ENCODE measurements around the gene EPB41L2.
A peak's percentile ranks its signal among the peaks of the same experiment; 100 is the strongest.

EPB41L2 gene

DNA sequence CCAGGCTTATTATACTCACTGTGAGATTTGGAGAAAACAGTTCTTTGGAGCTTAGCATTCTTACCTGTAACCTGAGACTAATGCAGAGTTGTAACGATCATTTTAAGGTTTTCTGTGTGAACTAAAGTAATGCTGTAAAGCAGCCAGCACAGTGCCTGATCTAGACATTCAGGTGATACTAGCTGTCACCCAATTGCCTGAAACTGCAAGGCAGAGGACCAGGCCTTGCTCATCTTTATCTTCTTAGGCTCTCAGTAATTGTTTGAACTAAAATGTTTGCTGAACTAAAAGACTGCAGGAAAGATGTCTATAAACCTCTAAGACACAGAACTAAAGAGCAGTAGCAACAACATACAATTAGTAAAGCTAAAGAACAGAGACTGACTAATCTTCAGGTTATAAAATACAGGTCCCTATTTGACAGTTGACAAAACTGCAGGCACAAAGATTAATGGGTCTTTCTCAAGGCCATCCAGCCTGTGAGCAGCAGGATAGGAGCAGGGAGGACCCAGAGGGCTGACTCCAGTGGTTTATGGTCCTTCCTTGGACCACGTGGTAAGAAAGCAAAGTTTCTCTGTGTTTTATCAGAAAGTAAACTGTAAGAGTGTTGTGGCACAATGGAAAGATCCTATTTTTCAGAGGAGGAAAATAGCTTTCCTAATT lies 204.4 kb downstream of the EPB41L2 start:
- no peak for DNase-seq

DNA sequence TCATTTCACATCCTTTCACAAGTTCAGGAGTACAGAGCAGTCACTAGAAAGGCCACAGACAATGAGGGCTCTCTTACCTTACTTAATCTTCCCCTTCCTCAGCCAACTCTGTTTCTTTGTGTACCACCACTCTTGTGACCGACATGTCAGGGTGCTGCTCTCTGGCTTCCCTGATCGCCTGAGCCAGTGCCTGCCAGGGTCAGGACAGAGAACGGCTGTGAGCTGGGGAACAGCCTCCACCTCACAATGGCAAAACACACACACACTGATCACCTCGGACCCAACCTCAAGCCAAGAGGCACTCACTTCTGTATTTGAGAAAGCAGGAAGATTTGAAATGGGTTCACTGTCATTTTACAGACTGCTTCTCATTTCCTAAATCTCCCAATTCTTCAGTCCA lies 205.0 kb downstream of the EPB41L2 start:
- DNase-seq: no peak

DNA sequence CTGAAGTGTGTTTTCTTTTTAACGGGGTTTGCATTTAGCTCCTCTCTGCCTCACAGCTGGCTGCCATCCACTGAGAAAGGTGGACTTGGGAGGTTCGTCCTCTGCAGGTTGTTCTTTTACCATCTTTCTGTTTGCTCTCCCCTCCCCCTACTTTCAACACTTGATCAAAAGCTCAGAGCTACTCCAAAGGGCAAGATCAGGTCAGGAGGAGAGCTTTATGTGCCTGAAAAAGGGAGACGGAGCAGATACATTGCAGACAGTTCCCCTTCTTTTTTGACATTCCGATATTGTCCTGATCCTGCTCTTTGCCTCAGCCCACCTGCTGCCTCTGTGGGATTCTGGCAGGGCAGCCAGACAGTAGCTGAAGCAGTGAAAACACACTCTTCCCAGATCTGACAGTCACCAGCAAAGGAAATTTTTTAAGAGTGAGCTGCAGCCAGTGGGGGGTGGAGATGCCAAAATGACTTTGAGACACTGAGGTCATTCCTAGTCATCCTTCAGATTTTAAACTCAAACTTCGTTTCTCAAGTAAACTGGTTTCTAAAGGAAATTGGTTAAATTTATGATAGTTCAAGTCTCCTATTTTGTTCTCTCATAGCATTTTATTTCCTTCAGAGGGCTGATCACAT lies 209.4 kb downstream of the EPB41L2 start:
- DNase-seq: no peak

DNA sequence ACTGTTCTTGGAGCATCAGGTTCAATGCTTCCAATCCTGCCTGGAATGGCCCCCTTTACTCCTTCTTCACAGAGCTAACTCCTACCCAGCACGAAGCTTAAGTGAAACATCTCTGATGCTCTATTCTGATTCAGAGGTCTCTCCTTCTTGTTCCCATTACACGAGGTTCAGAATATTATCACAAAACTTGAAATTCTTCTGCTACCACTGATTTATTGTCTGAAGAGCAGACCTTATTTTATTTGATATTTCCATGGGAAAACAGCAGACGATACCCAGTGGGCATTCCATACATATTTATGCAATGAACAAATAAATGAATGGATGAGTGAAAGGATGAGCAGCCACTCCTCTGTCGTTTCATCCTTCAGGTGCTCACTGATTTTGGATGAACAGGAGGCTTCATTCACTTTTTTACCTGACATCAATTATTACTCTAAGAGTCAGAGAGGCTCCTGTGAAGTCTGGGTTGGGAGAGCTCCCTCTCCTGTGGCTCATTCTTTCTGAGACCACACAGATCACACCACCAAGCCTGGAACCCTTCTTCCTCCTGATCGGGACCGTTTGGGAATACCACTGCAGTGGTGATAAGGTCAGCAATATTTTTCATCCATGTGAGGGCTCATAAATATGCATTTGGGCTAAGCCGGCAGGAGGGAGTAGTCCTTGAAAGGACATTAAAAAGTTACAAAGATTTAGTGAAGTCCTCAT lies 210.0 kb downstream of the EPB41L2 start:
- no peak for DNase-seq

DNA sequence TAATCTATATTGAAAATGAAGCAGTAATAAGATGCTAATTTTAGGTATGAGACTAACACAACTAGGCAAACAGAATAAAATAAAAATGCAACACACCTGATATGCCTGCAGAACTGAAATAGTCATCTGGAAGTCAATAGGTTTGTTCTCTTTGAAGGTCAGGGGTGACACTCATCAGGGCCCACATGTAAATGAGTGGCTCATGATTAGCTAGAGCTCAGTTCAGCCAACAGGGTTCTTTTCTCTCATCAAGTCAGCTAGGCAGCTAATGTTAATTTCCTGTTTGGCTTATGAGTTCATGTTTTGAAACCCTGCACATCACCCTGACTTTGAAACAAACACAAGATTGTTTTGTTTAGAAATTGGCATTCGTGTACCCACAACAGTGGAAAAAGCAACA lies 212.0 kb downstream of the EPB41L2 start:
- DNase-seq: no peak

DNA sequence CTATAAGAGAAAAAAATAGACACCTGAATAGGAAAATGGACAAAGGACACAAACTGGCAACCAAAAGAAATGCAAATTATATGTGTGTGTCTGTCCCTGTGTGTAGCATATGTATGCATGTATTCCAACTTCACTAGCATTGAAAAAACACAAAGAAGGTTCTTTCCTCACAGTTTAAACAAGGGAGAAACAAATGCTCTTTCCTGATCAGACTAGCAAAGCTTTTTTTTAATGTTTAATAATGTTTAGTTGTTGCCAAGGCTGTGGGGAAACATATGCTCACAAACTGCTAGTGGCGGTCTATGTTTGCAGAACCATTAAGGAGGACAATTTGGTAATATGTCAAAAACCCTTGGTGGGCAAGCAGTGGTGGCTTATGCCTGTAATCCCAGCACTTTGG lies 213.5 kb downstream of the EPB41L2 start:
- no peak for DNase-seq

DNA sequence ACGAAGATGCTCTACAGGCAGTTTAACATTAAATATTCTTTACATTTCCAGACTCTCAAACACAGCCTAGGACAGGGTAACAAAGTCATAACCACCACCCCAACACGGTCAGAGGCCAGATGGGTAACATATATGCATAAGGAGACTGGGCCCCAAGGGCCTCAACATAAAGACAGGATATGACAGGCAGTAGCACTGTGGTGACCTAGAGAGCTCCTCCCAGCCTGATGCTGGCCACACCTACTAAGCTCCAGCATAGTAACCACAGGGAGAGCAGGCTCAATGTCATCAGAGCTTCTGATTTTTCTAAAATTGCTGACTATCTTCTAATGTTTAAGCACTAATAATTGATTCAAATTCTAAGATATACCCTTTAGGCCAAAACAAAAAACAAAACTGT lies 214.1 kb downstream of the EPB41L2 start:
- no peak for DNase-seq

DNA sequence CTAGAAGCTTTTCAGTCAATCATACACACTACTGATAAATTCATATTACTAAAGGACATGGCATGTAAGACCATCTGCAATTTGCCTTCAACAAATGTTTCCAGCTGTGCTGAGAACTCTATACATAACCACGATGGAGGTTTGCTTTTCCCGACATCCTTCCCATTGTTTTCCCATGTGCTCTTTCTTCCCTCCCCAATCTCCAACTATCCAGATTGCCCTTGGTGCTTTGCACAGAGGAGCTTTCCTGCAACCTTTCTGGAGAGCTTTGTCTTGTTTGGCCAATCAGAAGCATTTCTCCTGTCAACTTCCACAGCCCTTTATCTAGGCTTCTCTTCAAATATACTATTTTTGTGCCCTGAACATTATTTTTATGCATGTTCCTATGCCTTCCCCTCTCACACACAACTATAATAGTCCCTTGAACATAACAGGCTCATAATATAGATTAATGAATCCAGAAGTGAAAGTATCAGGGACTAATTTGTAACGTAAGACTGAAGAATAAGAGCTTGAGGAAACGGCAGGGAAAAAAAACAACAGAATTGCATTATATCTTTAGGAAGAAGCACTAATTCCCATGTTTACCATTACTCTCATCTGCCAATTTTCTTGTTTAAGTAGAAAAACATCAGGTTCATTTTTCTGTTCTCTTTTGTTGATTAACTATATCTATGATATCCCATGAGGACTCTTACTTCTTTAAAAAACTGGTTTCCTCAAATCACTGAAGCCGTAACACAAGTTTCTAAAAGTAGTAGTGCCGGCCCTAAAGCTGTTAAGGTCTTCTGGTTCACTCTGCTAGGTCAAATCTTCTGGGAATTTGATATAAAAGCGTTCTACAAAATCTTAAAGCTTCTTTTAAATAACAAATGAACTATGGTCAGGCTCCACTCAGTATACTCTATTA lies 215.8 kb downstream of the EPB41L2 start:
- no peak for DNase-seq

DNA sequence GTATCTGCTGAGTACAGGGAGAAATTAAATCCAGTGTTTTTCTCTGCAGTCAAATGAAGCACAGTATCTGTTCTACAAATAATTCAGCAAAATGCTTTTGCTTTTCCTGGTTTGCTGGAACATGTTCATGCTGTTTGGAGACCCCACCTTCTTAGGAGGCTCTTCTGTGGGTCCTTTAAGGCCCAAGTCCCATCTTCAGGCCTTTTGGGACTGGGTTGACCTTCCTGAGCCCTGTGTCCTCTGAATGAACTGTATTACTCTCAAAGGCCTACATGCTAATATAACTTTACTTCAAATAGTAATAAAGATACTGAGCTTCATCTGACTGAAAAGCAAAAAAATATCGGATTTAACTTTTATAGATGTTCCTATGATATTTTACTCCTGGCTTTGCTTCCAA lies 216.5 kb downstream of the EPB41L2 start:
- DNase-seq: no peak

DNA sequence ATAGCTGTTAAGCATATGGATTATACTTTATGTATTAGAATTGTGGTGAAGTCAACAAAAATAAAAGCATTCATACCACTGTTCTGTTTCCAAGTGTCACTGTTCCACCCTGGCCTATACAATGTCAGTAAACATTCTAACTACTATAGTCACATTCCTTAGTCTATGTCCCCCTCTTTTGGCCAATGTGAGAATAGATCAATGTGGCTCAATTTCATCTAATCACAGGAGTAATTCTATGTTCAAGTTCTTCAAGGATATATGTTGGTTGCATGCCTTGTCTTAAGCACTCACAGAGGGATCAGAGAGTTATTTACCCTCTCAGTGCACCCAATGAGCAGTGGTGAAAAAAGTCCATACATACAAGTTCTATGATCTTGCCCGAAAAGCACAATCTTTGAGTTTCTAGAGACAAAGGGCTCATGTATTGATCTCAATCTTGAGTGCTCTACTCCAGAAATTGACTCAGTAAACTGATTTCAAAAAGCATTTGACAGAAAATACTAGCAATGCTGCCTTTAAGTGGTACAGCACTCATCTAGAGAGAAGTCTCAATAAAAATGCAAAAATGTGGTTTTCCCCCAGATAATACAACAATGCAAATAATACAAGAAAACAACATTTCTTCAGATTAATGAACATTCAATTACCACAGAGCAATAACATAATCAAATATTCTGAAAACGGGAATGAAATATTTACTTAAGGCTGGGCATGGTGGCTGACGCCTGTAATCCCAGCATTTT lies 219.3 kb downstream of the EPB41L2 start:
- DNase-seq: peak; percentile 45

DNA sequence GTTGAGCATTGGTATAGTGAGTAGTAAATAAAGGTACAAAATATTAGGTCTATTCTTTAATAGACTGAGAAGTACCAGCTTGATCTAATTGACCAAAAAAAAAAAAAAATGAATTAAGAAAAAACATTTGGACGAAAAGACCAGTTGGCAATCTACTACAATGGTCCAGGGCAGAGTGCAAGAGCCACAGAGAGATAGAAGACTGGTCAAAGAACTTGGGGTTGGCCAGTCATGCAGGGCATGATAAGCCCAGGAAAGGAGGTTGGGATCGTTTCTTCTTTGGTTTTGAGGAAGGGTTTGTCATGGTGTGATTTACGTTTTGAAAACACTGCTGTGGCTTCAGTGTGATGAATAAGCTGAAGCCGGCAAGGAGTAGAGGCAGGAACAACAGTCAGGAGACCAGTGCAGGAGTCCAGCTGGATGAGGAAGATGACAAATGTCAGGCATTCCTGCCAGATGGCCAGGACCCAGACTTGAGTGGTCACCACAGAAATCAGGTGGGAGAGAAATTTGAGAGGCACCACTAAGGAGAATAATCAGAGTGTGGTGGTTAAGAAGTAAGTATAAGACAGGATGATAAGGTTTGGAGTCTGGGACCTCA lies 221.8 kb downstream of the EPB41L2 start:
- no peak for DNase-seq

DNA sequence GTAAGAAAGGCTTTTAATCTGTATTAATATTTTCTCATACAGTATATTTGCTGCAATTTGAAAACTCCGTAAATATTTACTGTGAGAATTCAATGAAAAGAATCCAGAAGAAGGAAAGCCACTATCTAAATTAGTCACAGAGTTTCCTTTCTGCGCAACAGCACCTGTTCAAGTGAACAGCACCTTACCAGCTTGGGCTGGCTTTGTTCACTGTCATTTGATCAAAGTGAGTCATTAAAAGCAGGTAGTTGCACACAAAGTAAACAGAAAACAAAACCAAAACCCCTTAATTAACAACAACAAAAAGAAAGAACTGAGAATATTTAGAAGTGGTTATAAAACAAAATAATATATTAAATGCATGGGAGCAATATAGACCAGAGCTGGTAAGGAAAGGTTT lies 223.0 kb downstream of the EPB41L2 start:
- DNase-seq: peak; percentile 26

DNA sequence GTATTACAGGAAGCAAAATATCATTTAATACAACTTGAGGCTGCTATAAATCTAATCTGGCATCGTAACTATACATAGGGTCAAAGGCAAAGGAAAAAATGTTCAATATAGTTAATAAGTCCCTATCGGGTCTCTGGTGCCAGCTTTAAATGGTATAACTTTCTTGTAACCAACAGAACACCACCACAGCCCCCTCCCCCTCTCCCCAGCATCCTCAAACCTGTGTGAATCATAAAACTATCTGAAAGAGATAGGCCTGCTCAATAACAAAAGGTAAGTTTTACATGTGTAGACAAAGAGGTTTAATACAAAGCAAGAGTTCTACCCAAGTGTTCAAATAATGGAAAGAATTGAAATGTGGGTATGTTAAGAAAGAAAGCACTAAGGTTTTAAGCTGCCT lies 223.7 kb downstream of the EPB41L2 start:
- no peak for DNase-seq

DNA sequence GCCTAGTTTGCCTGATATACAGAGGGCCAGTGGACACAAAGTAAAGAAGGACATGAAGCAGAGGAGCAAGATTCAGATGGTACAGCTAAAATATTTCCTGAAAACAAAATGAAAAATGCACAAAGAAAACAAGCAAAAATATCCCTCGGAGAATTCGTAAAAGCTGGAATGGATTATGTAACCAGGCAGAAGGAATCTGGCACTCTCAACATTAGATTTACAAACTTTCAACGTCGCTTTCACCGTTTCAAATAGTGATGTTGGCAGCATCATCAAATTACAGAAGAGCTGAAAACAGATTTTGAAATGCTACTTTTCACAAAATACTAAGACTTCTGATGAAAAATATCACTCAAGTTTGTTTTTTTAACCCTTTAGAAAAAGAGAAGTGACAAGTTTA lies 224.1 kb downstream of the EPB41L2 start:
- DNase-seq: no peak

DNA sequence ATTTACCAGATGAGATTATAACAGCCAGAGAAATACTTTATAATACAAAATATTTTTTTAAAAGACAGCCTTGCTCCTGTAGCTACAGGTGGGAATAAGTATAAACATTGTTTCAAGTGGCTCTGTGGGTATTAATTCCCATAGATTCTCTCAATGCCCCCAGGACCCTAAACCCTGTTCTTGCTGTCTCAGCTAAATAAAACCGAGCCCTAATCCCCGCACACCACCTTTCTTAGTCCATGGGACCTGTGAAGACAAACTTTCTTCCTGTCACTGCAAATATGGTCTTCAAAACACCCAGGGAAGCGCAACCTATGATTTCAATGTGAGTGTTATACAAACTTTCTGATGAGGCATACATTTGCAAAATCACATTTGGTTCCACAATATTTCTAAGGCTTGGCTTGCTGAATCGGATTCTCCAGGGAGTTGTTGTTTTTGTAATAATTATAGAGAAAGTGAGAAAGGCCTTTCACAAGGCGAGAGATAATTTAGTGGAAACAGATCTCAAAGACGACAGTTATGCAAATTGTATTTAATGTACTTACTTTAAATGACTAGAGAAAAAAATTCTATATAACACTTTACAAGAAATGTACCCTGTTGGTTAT lies 224.7 kb downstream of the EPB41L2 start:
- no peak for DNase-seq

DNA sequence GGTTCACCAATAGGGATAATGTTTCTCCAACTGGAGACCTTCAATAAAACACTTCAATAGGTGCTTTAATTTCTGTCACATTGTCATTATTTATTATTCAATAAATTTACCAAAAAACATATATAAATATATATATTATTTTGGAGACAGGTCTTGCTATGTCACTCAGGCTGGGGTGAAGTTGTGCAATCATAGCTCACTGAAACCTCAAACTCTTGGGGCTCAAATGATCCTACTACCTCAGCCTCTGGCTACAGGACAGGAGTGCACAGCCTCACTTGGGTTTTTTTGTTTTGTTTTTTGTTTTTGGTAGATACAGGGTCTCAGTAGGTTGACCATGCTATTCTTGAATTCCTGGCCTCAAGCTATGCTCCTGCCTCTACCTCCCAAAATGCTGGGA lies 226.0 kb downstream of the EPB41L2 start:
- DNase-seq: no peak

DNA sequence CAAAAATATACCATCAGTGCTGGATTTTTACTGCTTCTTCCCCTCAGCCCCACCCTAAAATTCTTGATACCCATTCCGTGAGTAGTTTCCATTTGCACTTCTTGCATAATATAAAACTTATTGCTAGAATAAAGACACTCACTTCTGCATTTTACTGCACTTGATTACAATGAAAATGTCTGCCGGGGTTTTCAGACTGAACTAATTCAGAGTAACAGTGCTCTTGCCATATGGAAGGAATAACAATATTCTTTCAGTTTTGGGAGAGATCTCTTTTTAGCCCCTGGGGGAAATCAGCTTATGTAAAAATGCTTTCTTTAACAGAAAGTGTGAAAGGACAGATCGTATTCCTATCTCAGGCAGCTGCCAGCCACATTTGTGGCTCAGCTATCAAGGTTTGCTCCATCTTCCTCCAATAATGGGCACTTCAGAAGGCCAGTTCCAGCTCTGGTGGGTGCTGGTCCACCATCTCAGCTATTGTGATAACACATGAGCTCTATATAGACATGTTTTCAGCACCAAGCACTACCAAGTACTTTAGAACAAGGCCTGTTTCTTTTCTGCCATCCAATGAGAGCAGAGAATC lies 226.9 kb downstream of the EPB41L2 start:
- no peak for DNase-seq

DNA sequence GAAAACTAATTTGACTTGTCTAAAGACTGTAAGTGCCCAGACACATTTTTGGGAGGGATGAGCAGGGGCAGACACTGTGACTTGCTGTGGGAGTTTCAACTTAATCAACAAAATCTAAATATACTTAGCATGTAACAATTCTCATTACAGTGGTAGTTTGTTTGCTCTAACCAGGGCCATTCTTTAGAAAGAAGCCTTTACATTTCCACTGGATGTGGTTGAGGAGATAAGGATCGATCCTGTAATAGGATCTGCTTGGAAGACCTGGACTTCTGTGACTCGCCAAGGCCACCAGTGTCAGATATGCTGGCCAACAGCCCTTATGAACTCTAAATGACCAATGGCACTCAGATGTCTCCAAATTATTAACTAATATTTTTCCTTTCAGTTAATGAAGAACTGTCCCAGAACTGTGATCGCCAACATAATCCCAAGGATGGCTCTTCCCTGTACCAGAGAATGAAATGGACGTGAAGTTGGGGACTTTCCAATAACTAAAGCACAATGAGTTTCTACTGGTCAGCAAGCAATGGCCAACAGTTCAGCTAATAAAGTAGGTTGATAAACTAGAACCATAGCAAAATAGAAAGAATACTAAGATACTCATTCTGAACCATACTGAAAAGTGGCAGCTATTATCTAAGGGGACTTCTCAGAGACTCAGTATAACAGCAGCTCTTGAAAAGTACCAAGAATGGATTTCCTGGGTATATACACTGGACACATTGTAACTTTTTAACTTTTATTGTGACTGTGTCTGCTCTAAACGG lies 228.4 kb downstream of the EPB41L2 start:
- DNase-seq: no peak

DNA sequence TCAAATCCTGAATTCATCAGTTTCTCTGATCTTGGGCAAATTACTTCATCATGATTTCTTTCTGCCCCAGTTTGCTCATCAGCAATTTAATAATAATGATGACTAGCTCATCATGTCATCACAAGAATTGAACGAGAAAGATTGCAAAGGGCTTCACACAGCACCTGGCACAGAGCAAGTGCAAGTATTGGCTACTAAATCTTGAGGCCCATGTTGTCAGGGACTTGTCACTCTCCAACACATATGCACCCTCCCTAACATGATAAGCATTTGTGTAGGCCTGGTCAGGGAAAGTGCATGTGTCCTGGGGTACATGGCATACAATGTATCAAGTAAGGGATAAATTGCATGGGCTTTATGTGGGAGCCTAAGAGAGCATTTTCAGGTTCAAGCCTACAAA lies 229.5 kb downstream of the EPB41L2 start:
- DNase-seq: no peak

DNA sequence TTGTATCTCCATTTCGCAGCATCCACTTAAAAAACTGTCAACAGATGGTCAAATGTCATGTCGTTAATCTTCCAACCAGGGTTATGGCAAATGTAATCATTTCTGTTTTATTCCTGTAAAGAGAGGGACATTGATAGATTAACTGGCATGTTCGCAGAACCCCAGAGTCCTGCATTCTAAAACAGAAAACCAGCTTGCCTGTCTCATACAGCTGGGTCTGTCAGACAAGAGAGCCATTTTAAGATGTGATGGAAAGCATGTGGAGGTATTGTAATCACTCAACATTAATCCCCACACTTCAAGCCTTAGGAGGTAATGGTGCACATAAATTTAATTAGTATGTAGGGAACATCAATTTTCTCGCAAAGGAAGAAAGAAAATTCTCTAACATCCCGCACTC lies 231.4 kb downstream of the EPB41L2 start:
- no peak for DNase-seq
